ENCODE results near the gene S100A12. TPM values are rescaled to one million over a fixed set of nuclear protein-coding genes. Genes with fewer than 3 reads are reported as not detected.
A peak's percentile ranks its signal among the peaks of the same experiment; 100 is the strongest.

S100A12 gene
- total RNA-seq, 1 experiment from 2014 or later, result not detected

GRCh38 chr1:153367090-153367489 is 8.3 kb downstream of the S100A12 start:
- H3K36me3 ChIP-seq (ENCODE audit: low read depth), result no peaks in the 10 kb centered on the region
- H3K9me3 ChIP-seq (ENCODE audit: insufficient read depth, low read depth), result no peaks in the 10 kb centered on the region
- H2AFZ ChIP-seq, result no peak overlapping the region
- intact Hi-C loops (cut with micrococcal nuclease; ENCODE audit: unreplicated experiment), result no loop called here
- no peak for DNase-seq
- TF ChIP-seq EZH2 (IDR thresholded peaks at IDR 0.05; ENCODE audit: low read depth), result no peak
- TF ChIP-seq CTCF (conservative IDR thresholded peaks at IDR 0.05), result no peak
- peaks cover 90% of the 10 kb centered on the region for H3K4me1 ChIP-seq (replicated peaks; ENCODE audit: insufficient read depth)
- no peak overlapping the region for H3K4me2 ChIP-seq
- no peaks in the 10 kb centered on the region for H3K9me2 ChIP-seq (ENCODE audit: insufficient read depth)
- no peak overlapping the region for H3K27ac ChIP-seq
- peaks cover 47% of the 10 kb centered on the region for H3F3A ChIP-seq (ENCODE audit: insufficient read depth, low read depth)
- no peak overlapping the region for H3K4me3 ChIP-seq
- CTCF ChIA-PET, result no interaction called here
- no peaks in the 10 kb centered on the region for H3K27me3 ChIP-seq (ENCODE audit: insufficient read depth, low read depth)
- no TSS peak for BruUV-seq (replicated peaks)
- no peaks in the 10 kb centered on the region for H3K79me2 ChIP-seq (ENCODE audit: low read depth)
- POLR2A ChIA-PET (ENCODE audit: unreplicated experiment), result no interaction called here
- H4K20me1 ChIP-seq (ENCODE audit: insufficient read depth), result no peaks in the 10 kb centered on the region

- no peak for DNase-seq
- intact Hi-C loops (cut with micrococcal nuclease; ENCODE audit: unreplicated experiment), result no loop called here
- H3K4me3 ChIP-seq, result no peak overlapping the region
- no peak overlapping the region for H3K27ac ChIP-seq
- peaks cover 53% of the 10 kb centered on the region for H3F3A ChIP-seq (ENCODE audit: insufficient read depth, low read depth)
- H3K9me3 ChIP-seq (ENCODE audit: insufficient read depth, low read depth), result no peaks in the 10 kb centered on the region
- no peak for TF ChIP-seq EZH2 (IDR thresholded peaks at IDR 0.05; ENCODE audit: low read depth)
- no peak for TF ChIP-seq CTCF (conservative IDR thresholded peaks at IDR 0.05)
- no peaks in the 10 kb centered on the region for H3K79me2 ChIP-seq (ENCODE audit: low read depth)
- peak overlapping the region; percentile 71 for H3K4me2 ChIP-seq
- no peak overlapping the region for H2AFZ ChIP-seq
- CTCF ChIA-PET, result no interaction called here
- no peaks in the 10 kb centered on the region for H4K20me1 ChIP-seq (ENCODE audit: insufficient read depth)
- no TSS peak for BruUV-seq (replicated peaks)
- H3K4me1 ChIP-seq (replicated peaks; ENCODE audit: insufficient read depth), result peaks cover 90% of the 10 kb centered on the region
- POLR2A ChIA-PET (ENCODE audit: unreplicated experiment), result interaction anchor here (0.5 kb wide), 1 partner anchor 127 kb away, joined by 3 read pairs; no protein-coding TSS in a partner anchor
- no peaks in the 10 kb centered on the region for H3K27me3 ChIP-seq (ENCODE audit: insufficient read depth, low read depth)
- H3K36me3 ChIP-seq (ENCODE audit: low read depth), result no peaks in the 10 kb centered on the region
- H3K9me2 ChIP-seq (ENCODE audit: insufficient read depth), result no peaks in the 10 kb centered on the region
Measured at GRCh38 chr1:153366261-153366660, 9.2 kb downstream of the S100A12 start.

- CTCF ChIA-PET, result interaction anchor here (0.5 to 1.0 kb wide), 2 partner anchors 12 to 579 kb away, joined by 3 read pairs; no protein-coding TSS in a partner anchor
- H3K79me2 ChIP-seq (ENCODE audit: low read depth), result no peaks in the 10 kb centered on the region
- no peak for DNase-seq
- H3F3A ChIP-seq (ENCODE audit: insufficient read depth, low read depth), result peaks cover 53% of the 10 kb centered on the region
- H3K4me3 ChIP-seq, result peak overlapping the region; percentile 26; the same call in 1 of the 2 replicates
- peaks cover 90% of the 10 kb centered on the region for H3K4me1 ChIP-seq (replicated peaks; ENCODE audit: insufficient read depth)
- H3K9me3 ChIP-seq (ENCODE audit: insufficient read depth, low read depth), result no peaks in the 10 kb centered on the region
- H4K20me1 ChIP-seq (ENCODE audit: insufficient read depth), result no peaks in the 10 kb centered on the region
- BruUV-seq (replicated peaks), result no TSS peak
- POLR2A ChIA-PET (ENCODE audit: unreplicated experiment), result interaction anchor here (0.5 kb wide), 1 partner anchor 127 kb away, joined by 3 read pairs; no protein-coding TSS in a partner anchor
- H3K27ac ChIP-seq, result peak overlapping the region; percentile 18; the same call in 1 of the 2 replicates
- H2AFZ ChIP-seq, result no peak overlapping the region
- no peaks in the 10 kb centered on the region for H3K27me3 ChIP-seq (ENCODE audit: insufficient read depth, low read depth)
- no peaks in the 10 kb centered on the region for H3K36me3 ChIP-seq (ENCODE audit: low read depth)
- intact Hi-C loops (cut with micrococcal nuclease; ENCODE audit: unreplicated experiment), result loop anchor here (1.0 kb wide), 2 partner anchors 8 to 10 kb away; partner anchors contain the start of genes S100A12 and S100A9
- H3K9me2 ChIP-seq (ENCODE audit: insufficient read depth), result no peaks in the 10 kb centered on the region
- peak overlapping the region; percentile 71 for H3K4me2 ChIP-seq
- TF ChIP-seq EZH2 (IDR thresholded peaks at IDR 0.05; ENCODE audit: low read depth), result no peak
- no peak for TF ChIP-seq CTCF (conservative IDR thresholded peaks at IDR 0.05)
Measured at GRCh38 chr1:153365696-153366095, 9.7 kb downstream of the S100A12 start.
